Heart right ventricle (tissue), 16 donors: ENCODE data around the gene TOMM40L. TPM values are rescaled to one million over a fixed set of nuclear protein-coding genes. Genes with fewer than 3 reads are reported as not detected.

ENCODE experiments used
- ATAC-seq, 8 donors: fragments of 200-7000 bp; cut with Tn5 transposase; one replicate each; pipeline ENCODE4 v1.9.1; 2020; ENCODE audit warnings: mild to moderate bottlenecking in 8 of 8, moderate library complexity in 8 of 8, moderate number of reproducible peaks in 1 of 8
- DNase-seq, 2 donors: peaks; one replicate each; pipeline ENCODE4 v3.0.0-alpha.2; 2020
- H3K27ac ChIP-seq, 10 donors: fragments of 200-600 bp; sonication (generic) in 2 of 10; one replicate each; pipeline versions ENCODE4 v1.5.0 to v1.8.0; 2020 to 2022; ENCODE audit warnings: mild to moderate bottlenecking in 3 of 10
- H3K27me3 ChIP-seq, 7 donors: fragments of 200-600 bp; one replicate each; pipeline ENCODE4 v1.8.0; 2021 to 2022; ENCODE audit warnings: mild to moderate bottlenecking in 2 of 7
- H3K36me3 ChIP-seq, 9 donors: fragments of 200-600 bp; sonication (generic) in 1 of 9; one replicate each; pipeline versions ENCODE4 v1.5.0 to v1.8.0; 2020 to 2022; ENCODE audit warnings: mild to moderate bottlenecking in 2 of 9
- H3K4me1 ChIP-seq, 9 donors: fragments of 200-600 bp; sonication (generic) in 1 of 9; one replicate each; pipeline versions ENCODE4 v1.5.0 to v1.8.0; 2020 to 2022; ENCODE audit warnings: mild to moderate bottlenecking in 4 of 9
- H3K4me3 ChIP-seq, 10 donors: fragments of 200-600 bp; sonication (generic) in 2 of 10; one replicate each; pipeline versions ENCODE4 v1.5.0 to v1.8.0; 2020 to 2022; ENCODE audit warnings: mild to moderate bottlenecking in 7 of 10, moderate library complexity in 2 of 10
- H3K9me3 ChIP-seq, 11 donors: fragments of 200-600 bp in 10 of 11; sonication (generic) in 2 of 11; one replicate each; pipeline versions ENCODE4 v1.5.0 to v1.8.0; 2013 to 2022; ENCODE audit warnings: mild to moderate bottlenecking in 2 of 11, control low read depth in 1 of 11, moderate library complexity in 1 of 11
- WGBS, 2 donors: extraction: QIAGEN DNeasy Blood & Tissue Kit; methylation state at CpG; one replicate each; pipeline ENCODE4 v1.1.7; 2013; ENCODE audit warnings: inconsistent platforms in 1 of 2; 5-methylcytosine and 5-hydroxymethylcytosine counted together
- intact Hi-C, 10 donors: fragments of 100-400 bp; cut with DNase I; formaldehyde crosslinking; loops; one replicate each; pipeline versions ENCODE4 v1.11.1 to v1.14.2; 2022
- polyA plus RNA-seq, 2 donors: library from polyadenylated mRNA; stranded (reverse); fragments of 200-250 nt; gene quantifications; one replicate each; pipeline ENCODE4 v1.2.3, GENCODE V29; 2013
- total RNA-seq, 10 donors: library from RNA; stranded (reverse); fragmentation: NEBNext Ultra II Directional in 3 of 10; extraction: Animal tissue kit (Norgen Biotek cat#: 25700) in 3 of 10; gene quantifications; one replicate each; pipeline versions ENCODE4 v1.2.1 to v1.2.4, GENCODE V29; 2021 to 2023
- TF ChIP-seq, protein P1 (sequence below), 9 donors: fragments of 200-600 bp; sonication (generic) in 2 of 9; IDR thresholded peaks; one replicate each; pipeline versions ENCODE4 v1.5.0 to v1.8.0; 2021 to 2022; ENCODE audit warnings: antibody characterized with exemption in 9 of 9, mild to moderate bottlenecking in 5 of 9, moderate library complexity in 1 of 9
- donor health status: Arrhythmogenic right ventricular cardiomyopathy.
- donor health status: ischemic (EF 13 %, LVEDD 7.1; RV severe dilation, severe dysfunction).
- donor health status: healthy with polysubstance abuse.
- donor health status: DM: no; HTN: yes; CAD: no.
- donor health status: DM: no; HTN: no; CAD: no.
- donor health status: ischemic (EF 25% LVEDD 6.9; RV normal size, moderate dysfunction).
- donor health status: ischemic (EF 25% LVEDD 5.7; RV mildly dilated, moderate dysfunction).
- donor health status: healthy.
- donor health status: DM: yes; HTN: yes; CAD: no.
- donor health status: Ischemic cardiomyopathy.
- donor health status: ischemic (EF 35%, LVEDD 5.7; RV mildly dilated, moderate dysfunction).
- donor health status: nonischemic (EF 11% LVEDD 7.7; RV severe dilation, severe dysfunction).
- donor health status: DM: yes; HTN: yes; CAD: no.
- donor health status: PGD.
- donor health status: ischemic (EF 29% LVEDD 5.4; RV normal size, mild dysfunction).
- donor health status: nonischemic (EF 23%, LVEDD 6.1; RV moderate dilation, normal function).

The TOMM40L gene
- total and polyA plus RNA-seq, 12 donors = 17.6 to 37.6 (median 32.8) TPM

DNA sequence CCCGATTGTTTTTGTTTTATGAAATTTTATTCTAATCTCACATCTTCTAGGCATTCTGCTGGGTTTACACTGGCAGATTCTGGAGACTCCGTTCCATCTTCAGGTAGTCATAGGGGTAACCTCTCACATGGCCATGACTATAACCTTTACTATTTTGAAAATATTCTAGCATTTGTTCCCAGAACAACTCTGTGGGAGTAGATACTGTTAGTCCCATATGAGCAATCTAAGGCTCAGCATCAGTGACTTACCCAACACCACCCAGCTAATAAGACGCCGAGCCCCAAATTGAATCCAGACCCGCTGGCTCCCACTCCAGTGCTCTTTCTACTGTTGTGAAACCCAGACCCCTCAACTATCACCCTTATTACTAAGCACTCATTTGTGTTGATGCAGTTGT lies 36.8 kb upstream of the TOMM40L start:
- Histone ChIP-seq H3K27me3 (no peaks in the 10 kb centered on the region), H3K27ac (peak overlapping the region in 1 of 10 donors; percentile 2), H3K36me3 (peaks cover 0 to 50% (median 0%) of the 10 kb centered on the region in 9 donors), H3K4me3 (no peak overlapping the region), H3K9me3 (no peaks in the 10 kb centered on the region), H3K4me1 (peaks cover 8 to 78% (median 47%) of the 10 kb centered on the region in 9 donors)
- 90 to 93% methylated on average over 5 of the region's 5 CpGs for WGBS, 2 donors
- intact Hi-C loops = no loop called here
- DNase-seq (no peak), ATAC-seq (no peak)
- TF ChIP-seq, protein P1, sequence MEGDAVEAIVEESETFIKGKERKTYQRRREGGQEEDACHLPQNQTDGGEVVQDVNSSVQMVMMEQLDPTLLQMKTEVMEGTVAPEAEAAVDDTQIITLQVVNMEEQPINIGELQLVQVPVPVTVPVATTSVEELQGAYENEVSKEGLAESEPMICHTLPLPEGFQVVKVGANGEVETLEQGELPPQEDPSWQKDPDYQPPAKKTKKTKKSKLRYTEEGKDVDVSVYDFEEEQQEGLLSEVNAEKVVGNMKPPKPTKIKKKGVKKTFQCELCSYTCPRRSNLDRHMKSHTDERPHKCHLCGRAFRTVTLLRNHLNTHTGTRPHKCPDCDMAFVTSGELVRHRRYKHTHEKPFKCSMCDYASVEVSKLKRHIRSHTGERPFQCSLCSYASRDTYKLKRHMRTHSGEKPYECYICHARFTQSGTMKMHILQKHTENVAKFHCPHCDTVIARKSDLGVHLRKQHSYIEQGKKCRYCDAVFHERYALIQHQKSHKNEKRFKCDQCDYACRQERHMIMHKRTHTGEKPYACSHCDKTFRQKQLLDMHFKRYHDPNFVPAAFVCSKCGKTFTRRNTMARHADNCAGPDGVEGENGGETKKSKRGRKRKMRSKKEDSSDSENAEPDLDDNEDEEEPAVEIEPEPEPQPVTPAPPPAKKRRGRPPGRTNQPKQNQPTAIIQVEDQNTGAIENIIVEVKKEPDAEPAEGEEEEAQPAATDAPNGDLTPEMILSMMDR (IDR thresholded peaks at IDR 0.05) = no peak

DNA sequence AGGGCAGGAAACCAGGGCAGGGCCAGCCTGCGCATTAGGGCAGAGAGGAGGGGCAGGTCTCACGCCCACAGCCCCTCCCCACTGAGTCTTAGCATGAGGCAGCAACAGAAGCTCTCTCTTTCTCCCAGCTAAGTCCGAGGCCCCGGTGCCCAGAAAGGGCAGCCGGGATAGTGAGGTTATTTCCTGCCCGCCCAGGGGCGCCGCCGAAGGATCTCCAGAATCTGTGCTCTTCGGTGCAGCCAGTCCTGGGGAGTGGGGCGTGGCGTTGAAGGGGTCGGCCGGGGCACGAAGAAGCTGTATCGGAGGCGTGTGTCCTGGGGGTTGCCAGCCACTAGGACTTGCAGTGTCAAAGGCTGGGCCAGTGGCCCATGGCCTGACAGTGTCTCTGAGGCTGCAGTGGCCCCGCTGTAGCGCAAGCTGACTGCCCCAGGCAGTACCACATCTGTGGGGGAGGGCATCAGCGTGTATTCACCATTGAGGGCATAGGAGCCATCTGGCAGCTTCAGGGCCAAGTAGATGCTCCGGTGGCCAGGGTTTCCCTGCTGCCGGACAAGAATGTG lies 34.8 kb upstream of the TOMM40L start:
- Histone ChIP-seq H3K9me3 (no peaks in the 10 kb centered on the region), H3K27ac (peak overlapping the region in 1 of 10 donors; percentile 37), H3K4me1 (peaks cover 1 to 77% (median 44%) of the 10 kb centered on the region in 9 donors), H3K27me3 (no peaks in the 10 kb centered on the region), H3K36me3 (peaks cover 0 to 67% (median 0%) of the 10 kb centered on the region in 9 donors), H3K4me3 (no peak overlapping the region)
- intact Hi-C loops = loop anchor here in 6 of 10 donors (5.0 to 10.0 kb wide), 3 partner anchors 36 to 196 kb away; partner anchors contain the start of gene TOMM40L (in 1 of the 6)
- ATAC-seq (no peak), DNase-seq (no peak)
- WGBS, 2 donors = 65 to 72% methylated on average over 22 of the region's 22 CpGs
- TF ChIP-seq, protein P1 (IDR thresholded peaks at IDR 0.05) = no peak

DNA sequence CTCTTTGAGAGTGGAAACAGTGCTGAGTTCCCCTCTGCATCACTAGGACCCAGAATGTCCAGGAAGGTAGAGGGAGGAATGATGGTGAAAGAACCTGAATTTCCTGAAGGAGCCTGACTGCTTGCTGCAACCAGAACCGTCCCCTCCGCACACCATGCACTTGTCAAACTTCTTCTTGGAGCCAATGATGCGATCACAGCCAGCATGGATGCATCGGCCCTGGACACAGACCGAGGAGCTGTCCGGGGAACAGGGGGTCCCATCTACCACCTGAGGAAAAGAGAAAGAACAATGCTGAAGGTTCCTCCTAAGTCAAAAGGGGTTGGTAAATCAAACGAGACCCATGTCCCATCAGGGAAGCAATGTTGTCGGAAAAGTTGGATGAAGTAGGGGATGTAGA lies 33.9 kb upstream of the TOMM40L start:
- H3K36me3 ChIP-seq = peaks cover 0 to 77% (median 0%) of the 10 kb centered on the region in 9 donors
- no peaks in the 10 kb centered on the region for H3K9me3 ChIP-seq
- H3K27me3 ChIP-seq = no peaks in the 10 kb centered on the region
- WGBS, 2 donors = 70 to 76% methylated on average over 8 of the region's 8 CpGs
- peaks cover 1 to 77% (median 42%) of the 10 kb centered on the region in 9 donors for H3K4me1 ChIP-seq
- TF ChIP-seq, protein P1 (IDR thresholded peaks at IDR 0.05) = no peak
- DNase-seq (no peak), ATAC-seq (no peak)
- intact Hi-C loops = loop anchor here in 6 of 10 donors (2.0 to 10.0 kb wide), 4 partner anchors 17 to 195 kb away; partner anchors contain the start of gene TOMM40L (in 1 of the 6)
- H3K4me3 ChIP-seq = no peak overlapping the region
- peak overlapping the region in 1 of 10 donors; percentile 100 for H3K27ac ChIP-seq

DNA sequence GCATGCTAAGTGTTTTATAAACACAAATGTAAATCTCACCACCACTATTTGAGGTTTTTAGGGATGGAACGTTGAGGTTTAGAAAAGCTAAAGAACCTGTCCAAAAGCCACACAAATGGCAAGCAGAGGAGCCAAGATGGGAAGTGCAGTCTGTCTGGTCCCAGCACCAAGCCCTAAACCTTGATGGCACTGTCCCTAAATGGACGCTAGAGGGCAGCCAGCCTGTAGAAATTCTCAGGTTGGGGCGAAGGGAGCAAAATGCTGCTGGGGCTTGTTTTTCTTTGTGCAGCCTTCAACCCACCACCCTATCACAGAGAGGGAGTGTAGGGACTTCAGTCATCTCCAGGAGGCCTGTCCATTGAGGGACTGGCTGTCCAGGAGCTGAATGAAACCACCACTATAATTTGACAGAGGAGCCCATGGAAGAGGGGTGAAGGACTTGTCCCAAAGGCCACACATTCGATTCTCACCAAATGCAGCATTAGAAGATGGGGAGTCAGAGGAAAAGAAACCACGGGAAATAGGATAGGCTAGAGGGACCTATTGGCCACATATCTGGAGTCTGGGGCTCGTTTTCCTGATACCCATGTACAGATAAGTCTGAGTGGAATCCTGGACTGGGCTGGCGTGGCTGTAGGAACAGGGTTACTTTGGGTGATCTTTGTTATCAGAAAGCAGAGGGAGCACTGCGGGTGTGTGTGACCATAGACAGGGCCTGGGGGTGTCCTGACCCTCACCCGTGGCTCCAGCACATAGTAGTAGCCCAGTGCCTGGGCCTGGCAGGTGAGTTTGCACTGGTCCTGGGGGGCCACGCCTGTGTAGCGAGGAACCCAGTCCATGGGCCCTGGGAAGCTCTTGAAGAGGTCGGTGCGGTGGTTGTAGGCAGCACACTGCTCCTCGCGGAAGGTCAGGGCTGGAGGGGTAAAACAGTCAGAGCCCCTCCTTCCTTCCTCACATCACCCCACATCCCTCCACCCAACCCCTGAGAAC lies 33.1 kb upstream of the TOMM40L start:
- Histone ChIP-seq H3K4me1 (peaks cover 8 to 71% (median 49%) of the 10 kb centered on the region in 9 donors), H3K27ac (peak overlapping the region in 5 of 10 donors; percentile 17 to 100 (median 41)), H3K36me3 (peaks cover 0 to 77% (median 0%) of the 10 kb centered on the region in 9 donors), H3K4me3 (peak overlapping the region in 2 of 10 donors; percentile 0 to 67), H3K9me3 (no peaks in the 10 kb centered on the region), H3K27me3 (no peaks in the 10 kb centered on the region)
- intact Hi-C loops = loop anchor here in 6 of 10 donors (2.0 to 10.0 kb wide), 4 partner anchors 16 to 195 kb away; partner anchors contain the start of gene TOMM40L (in 1 of the 6)
- TF ChIP-seq, protein P1 (IDR thresholded peaks at IDR 0.05) = peak; percentile 78 to 92 (median 89)
- DNase-seq = peak in 1 of 2 donors; percentile 78
- WGBS, 2 donors = 49 to 54% methylated on average over 15 of the region's 15 CpGs
- ATAC-seq = peak; percentile 17 to 71 (median 60)
